Activated CD8-positive, alpha-beta memory T cell treated with anti-CD3 and anti-CD28 coated beads, Interleukin-2, amount 50 U/mL, for 4 hours (primary cell): ENCODE measurements around the gene EHHADH.

Source experiments
- DNase-seq: peaks from one replicate; pipeline ENCODE4 v3.0.0-alpha.2; 2020

Gene EHHADH

DNA sequence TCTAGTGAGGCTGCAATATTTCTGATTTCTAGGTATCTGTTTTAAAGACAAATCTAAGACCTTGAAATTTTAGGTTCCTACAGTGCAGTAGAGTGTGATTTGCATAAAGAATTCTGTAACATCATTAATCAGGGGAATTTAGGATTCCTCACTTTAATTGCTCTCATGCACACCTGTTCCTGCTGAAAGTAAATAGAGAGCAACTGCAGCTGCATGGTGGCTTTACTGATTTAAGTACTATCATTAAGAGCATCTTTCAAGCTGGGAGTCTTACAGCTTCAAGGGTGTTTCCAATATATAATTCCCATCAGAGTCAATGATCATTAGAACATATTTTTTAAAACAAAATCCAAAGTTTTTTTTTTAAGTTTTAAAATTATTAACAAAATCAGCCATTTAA, 65.0 kb downstream of the EHHADH start:
- DNase-seq, result no peak

DNA sequence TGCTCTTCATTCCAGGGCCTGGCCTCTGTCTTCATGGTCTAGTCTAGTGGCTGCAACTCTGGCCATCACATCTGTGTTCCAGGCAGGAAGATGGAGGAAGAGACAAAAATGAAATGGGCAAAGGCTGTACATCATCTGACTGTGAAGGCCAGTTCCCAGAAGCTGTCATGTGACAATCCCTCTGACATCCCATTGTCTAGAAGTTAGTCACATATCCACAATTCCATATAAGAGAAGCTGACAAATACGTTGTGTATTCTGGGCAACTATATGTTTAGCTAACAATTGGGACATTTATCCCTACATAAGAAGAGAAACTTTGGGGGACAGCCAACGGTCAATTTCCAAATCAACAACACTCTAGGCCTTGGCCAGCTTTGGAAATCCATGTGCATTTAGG, 66.5 kb downstream of the EHHADH start:
- DNase-seq, result no peak

- DNase-seq, result no peak
These were observed 77.0 kb downstream of the EHHADH start for GRCh38 chr3:185176750-185177359.

DNA sequence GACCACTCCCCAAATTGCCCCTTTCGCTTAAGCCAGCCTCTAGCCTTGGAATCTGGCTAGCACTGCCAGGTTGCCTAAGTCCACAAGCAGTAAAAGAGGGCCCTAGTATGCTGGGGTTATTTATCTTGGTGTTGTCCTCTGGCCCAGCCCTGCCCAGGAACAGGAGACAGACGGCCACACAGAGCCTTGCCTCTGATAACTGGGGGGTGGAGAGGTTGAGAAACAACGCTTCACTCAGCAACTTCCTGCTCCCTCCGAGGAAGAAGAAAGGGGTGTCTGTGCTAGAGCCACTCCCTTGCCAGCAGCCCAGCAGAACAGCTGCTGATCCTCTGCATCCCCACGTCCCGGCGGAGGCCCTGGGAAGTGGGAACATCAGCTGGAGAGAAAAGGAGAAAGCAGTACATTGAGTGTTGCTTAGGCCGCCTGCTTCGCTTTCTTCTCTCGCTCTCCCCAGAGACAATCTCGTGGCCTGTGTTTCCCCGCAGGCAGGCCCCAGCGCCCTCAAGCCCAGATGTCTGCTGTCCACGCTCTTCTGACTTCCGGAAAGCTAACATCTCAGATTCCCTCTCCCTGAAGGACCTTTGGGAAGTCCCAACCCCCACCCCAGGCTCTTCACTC, 78.4 kb downstream of the EHHADH start:
- DNase-seq, result no peak

DNA sequence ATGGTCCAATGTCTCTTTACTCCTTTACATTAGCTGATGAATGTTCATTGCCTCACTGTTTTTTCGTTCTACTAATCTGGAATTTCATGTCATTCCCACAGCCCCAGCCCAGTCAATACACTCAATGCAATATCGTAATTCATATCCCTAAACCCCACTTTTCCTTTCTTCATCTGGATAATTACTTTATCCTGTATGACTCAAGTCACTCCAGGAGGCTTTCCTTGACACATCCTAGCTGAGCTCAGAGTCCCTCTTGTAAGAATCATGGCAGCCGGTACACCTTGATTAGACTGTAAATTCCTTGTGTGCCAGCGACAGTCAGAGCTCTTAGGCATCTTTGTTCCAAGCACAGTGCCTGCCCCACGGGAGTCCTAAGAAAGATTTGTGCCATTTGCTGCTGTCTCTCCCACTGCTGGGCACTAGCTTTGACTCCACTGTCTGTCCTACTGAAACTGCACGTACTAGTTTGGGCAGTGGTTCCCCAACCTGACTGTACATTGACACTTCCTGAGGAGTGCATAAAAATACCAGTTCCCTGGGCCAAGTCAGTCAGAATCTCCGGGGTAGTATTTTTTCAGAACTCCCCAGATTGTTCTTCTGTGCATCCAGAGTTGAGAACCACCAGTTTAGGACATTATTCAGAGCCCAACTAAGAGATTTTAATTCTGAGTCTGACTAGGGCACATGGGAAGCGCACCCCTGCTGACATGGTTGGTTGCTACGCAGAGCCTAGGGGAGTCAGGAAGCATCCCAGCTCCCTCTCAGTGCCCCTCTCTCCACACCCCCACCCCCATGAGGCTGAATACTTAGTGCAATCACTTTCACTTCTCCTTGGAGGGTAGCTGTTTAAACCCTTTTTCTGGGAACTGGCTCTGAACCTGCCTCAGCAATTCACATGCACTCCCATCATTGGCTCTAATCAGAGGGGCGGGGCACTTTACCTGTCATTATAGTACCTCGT, 81.5 kb downstream of the EHHADH start:
- no peak for DNase-seq

DNA sequence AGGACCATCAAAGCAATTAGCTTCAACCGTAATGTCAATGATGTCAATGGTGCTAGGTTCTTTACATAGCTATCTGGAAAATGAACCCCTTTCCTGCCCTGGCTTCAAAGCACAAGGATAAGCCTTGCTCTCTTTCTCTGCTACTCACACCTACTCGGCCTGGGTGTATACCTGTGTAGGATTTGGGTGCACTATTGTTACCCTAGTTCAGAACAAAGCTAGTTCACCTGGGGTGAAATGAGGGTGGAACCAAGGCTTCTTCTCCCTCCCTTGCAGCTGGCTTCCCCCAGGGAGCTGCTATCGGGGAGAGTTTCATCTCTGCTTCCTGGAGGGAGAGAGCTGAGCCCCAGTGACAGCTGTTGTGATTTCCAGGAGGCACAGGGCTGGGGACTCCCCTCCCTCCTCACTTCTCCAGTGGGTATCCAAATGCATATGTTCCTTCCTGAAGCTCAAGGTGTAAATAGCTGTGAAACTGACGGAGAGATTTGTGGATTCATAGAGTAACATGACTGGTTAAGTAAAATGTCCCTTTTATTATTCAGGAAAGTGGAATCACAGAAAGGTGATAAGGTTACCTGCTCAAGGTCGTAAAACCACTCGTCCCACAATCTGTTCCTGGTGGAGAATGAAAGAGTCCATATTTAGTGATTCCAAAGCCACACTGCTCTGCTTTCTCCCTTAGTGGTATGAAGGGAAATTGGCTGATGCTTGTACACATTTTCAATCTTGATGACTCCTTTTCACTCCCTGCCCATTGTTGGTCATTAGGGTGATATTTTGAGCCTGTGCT, 89.2 kb downstream of the EHHADH start:
- DNase-seq, result no peak

- no peak for DNase-seq
These were observed 91.2 kb downstream of the EHHADH start for GRCh38 chr3:185162634-185163033.

DNA sequence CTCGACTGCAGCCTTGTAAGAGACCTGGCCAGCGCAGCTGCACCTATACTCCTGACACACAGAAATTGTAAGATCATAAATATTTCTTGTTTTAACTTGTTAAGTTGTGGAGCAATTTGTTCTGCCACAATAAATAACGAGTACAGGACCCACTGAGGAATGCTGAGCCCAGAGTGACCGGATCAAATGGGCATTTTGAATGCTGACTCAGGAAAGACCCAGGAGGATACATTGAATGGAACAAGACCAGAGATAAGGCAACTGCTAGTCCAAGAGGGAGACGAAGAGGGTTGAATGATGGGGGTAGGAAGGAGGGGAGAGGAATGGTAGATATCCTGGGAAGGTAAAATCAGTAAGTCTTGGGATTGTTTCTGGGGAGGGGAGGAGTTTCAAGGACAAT, 92.1 kb downstream of the EHHADH start:
- DNase-seq, result no peak

DNA sequence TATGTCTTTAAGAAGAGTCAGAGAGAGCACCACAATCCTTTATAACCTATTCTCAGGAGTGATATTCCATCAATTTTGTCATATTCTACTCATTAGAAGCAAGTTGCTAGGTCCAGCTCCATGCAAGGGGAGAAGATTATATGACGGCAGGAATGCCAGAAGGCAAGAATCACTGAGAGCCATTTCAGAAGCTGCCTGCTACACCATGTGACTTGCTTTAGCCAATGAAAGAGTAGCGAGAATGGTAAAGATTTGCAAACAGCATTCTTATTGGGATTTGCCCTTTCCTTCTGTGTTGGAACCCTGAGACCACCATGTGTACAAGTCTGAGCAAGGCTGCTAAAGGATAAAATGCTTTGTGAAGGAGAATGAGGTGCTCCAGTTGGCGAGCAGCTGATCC, 96.5 kb downstream of the EHHADH start:
- no peak for DNase-seq

GRCh38 chr3:185155678-185156077, 98.2 kb downstream of the EHHADH start:
- no peak for DNase-seq

DNA sequence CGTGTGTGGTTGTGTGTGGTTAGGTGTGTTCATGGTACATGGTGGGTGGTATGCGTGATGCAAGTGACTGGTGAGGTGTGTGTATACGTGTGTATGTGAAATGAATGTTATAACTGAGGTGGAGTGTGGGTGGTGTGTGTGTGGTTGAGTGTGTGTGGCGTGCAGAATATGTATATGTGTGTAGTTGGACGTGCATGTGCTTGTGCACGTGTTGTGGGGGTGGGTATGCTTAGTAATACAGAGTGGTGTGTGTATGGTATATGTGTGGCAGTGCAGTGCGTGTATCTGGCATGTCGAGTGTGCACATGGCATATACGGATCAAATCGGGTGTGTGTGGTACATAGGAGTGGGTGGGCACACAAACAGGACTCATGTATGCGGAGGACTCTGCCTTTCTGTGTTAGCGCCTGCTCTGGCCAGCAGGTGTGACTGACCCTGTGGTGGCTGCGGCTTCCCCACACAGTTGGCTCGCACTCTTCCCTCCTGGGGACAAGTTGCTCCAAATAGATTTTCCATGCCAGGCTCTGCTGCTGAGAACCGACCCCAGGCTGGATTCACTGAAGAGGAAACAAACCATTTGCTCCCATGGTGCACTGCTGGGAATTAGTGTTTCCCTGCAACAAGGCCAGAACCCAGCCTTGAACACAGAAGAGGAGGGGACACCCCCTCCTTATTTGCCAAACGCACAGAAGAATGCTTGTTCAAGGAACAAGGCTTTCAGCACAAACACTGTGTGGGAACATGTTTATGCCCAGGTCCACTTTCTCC, 99.8 kb downstream of the EHHADH start:
- no peak for DNase-seq

DNA sequence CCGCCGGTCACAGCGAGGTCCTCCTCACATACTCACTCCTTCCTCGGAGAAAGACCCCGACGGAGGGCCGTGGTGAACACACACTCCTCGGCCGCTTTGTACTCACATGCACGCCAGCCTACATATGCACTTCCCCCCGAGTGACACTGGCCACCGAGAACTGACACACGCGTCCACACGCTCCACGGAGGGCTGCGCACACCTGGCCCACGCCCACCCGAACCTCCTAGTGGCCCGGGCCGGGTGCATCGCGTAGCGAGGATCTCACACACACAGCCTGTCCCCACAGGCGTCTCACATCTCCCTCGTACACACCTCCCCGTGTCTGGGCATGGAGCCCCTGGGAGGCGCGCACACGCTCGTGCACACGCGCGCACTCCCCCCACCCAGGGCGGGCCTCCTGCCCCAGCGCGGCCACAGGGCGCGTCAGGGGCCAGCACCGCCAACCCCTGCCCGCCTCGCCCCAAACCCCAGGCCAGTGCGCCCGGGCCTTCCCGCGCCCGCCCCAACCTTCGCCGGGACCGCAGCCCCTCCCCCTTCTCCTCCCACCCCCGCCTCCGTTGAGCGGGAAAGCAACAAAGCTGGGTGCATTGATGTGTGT, 100.6 kb downstream of the EHHADH start:
- no peak for DNase-seq

DNA sequence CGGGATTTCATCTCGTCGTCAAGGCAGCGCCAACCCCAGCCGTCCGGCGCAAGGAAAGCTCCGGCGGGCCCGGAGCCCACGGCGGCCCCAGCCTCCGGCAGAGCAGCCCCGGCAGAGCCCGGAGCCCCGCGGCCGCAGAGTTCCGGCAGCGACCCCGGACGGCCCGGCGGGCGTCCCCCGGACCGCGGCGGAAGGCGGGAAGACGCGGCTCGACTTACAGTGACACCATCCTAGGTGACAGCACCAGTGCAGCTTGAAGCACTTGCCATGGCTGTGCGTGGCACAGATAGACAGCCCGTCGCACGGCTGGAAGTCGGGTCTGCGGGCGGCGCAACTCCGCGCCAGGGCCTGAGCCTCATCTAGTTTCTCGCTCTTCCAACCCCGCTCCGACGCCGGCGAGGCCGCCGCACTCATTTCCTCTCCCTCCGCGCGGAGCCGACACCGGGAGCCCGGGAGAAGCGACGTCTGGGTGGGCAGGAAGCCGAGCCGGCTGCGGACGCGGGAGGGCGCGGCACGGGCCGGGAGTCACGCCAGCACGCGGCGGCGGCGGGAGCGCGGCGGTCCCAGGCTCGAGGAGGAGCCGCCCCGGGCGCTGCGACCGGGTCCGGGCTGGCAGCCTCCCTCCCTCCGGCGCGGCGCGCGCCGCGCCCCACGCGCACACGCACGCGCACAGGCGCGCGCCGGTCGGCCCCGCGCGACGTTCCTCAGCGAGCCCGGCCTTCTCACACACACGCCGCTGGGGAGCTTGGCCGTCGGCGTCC, 101.3 kb downstream of the EHHADH start, which contains the start of gene C3orf70:
Gene C3orf70, minus strand, starts transcription at position 651 of the 761 bp plus-strand sequence. Its CDS starts 237 bp downstream, at position 414.
- no peak for DNase-seq

GRCh38 chr3:185151964-185152409, 101.9 kb downstream of the EHHADH start:
- no peak for DNase-seq

DNA sequence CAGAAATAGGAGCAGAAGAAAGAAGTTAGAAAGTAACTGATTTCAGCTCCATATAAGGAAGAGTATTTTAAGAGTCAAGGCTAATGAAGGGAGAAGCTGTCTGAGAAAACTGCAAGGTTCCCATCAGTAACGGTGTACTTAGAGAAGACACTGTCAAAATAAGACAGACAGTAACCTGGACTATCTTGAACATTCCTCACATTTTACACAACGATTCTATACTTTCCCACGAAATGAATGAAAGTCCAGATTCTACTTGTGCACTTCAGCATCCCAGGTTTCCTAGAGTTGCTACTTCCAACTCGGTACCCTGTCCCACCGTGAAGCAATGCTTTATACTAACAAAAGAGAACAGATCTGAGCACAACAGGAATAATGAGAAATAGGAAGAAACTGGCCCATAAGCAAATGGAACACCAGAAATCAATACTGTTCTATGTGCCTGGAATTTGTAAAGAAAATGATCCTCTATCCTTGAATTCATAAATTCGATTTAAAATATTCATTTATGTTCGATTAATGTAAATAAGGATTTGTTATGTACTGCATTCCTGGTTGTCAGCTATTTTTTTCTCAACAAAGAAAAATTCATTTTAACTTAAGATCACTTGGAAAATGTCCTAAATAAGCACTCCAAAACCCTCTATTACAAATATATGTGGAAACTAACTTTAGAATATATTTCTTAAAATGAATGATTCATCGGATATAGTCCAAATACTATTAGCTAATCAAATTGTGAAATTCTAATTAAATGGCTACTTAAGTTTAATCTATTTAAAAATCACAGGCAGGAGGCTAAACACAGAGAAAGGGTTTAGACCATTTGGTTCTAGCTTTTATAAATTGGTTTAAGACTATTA, 102.5 kb downstream of the EHHADH start:
- no peak for DNase-seq

DNA sequence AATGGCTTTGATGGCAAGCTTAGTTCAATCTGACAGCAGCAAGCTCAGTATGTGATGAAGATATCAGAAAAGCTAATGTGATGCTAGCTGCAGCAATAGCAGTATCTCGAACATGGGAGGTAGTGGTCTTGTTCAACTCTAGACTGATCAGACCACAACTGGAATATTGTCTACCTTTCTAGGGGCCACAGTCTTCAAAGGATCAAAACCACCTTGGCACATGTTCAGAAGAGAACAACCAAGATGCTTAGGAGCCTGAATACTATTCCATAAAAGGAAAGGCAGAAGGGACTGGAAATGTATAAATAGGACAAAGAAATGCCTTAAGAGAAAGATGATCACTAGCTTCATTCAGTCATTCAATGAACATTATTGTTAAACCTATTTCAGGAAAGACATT, 103.3 kb downstream of the EHHADH start:
- DNase-seq, result no peak

GRCh38 chr3:185149591-185149990, 104.3 kb downstream of the EHHADH start:
- no peak for DNase-seq

DNA sequence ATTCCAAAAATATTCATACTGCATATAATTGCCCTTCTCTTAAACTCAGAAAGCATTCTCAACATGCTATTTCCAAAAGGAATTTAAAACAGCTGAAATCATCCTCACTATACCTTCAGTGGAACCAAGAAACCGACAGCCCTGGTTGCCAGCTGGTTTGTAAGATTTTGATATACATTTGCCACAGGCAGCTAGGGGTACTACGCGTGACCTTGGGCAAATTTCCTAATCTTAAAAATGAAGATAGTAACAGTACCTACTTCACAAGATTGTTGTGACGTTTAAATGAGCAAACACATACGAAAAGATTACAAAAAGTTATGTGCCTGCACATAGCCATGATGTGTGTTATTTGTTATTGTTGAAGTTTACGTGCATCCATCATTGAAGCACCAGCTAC, 108.3 kb downstream of the EHHADH start:
- DNase-seq, result no peak

- no peak for DNase-seq
These were observed 109.1 kb downstream of the EHHADH start for GRCh38 chr3:185144784-185145183.
